GM12878 (cell line): ENCODE results near the gene LAMB1. TPM values are rescaled to one million over a fixed set of nuclear protein-coding genes. Genes with fewer than 3 reads are reported as not detected.

Source experiments
- ATAC-seq: fragments of 200-7000 bp; cut with Tn5 transposase; 3 replicates; pipeline ENCODE4 v1.9.1; 2020; ENCODE audit warnings: mild to moderate bottlenecking, moderate library complexity
- BruUV-seq: library from RNA; stranded (reverse); fragments of 400-500 nt; replicated peaks from 2 replicates; lab custom pipeline; 2021; lab: Mats Ljungman, UMichigan
- CTCF ChIA-PET: fragments of 300-600 bp; sonication (Branson Sonifier 250); formaldehyde crosslinking; extraction: SDS; loops from one replicate; lab custom pipeline; 2021; ENCODE audit warnings: inconsistent platforms; lab: Yijun Ruan, JAX
- POLR2A ChIA-PET: fragments of 350-600 bp; formaldehyde crosslinking; extraction: SDS; loops from one replicate; lab custom pipeline; 2021; ENCODE audit warnings: inconsistent platforms; lab: Charles Lee
- RAD21 ChIA-PET: fragments of 300-600 bp; sonication (Branson Sonifier 250); formaldehyde crosslinking; loops from one replicate; lab custom pipeline; 2023; ENCODE audit warnings: antibody characterized with exemption; ENCODE audit not compliant: unreplicated experiment; lab: Charles Lee
- SMC1A ChIA-PET: fragments of 300-600 bp; sonication (Branson Sonifier 250); formaldehyde crosslinking; loops from one replicate; lab custom pipeline; 2023; ENCODE audit not compliant: unreplicated experiment, uncharacterized antibody; lab: Charles Lee
- DNase-seq: peaks from one replicate; pipeline ENCODE4 v3.0.0-alpha.2; 2011; ENCODE audit warnings: low read depth, low spot score
- FAIRE-seq: peaks from 3 replicates; lab custom pipeline; 2011; peaks lifted over from hg19 to GRCh38; lab: Jason Lieb, UNC
- H2AFZ ChIP-seq: 2 replicates; pipeline ENCODE4 v1.6.0; 2011; ENCODE audit warnings: low read depth, low read length, control low read depth; ENCODE audit not compliant: control insufficient read depth
- H3K27ac ChIP-seq: 2 replicates; pipeline ENCODE4 v1.5.1; 2011; ENCODE audit warnings: control low read depth; ENCODE audit not compliant: control insufficient read depth, insufficient read depth
- H3K27me3 ChIP-seq, 2 experiments: replicated peaks in 1 of 2; 2 replicates each; pipeline versions ENCODE4 v1.6.0 to v1.6.1; 2011; ENCODE audit warnings: low read length in 1 of 2; ENCODE audit not compliant: control insufficient read depth in 2 of 2, insufficient read depth in 2 of 2
- H3K36me3 ChIP-seq, 2 experiments: 2 replicates each; pipeline ENCODE4 v1.5.1; 2011; ENCODE audit warnings: low read length in 1 of 2; ENCODE audit not compliant: control insufficient read depth in 2 of 2, insufficient read depth in 2 of 2
- H3K4me1 ChIP-seq: 2 replicates; pipeline ENCODE4 v1.6.1; 2011; ENCODE audit warnings: mild to moderate bottlenecking, low read length, moderate library complexity, mixed read lengths; ENCODE audit not compliant: control insufficient read depth, insufficient read depth
- H3K4me2 ChIP-seq: 2 replicates; pipeline ENCODE4 v1.6.0; 2011; ENCODE audit warnings: control low read depth; ENCODE audit not compliant: control insufficient read depth, insufficient read depth
- H3K4me3 ChIP-seq: fragments of 200-600 bp; sonication (generic); 2 replicates; pipeline ENCODE4 v1.5.1; 2016
- H3K79me2 ChIP-seq: 2 replicates; pipeline ENCODE4 v1.6.0; 2011; ENCODE audit warnings: low read length; ENCODE audit not compliant: control insufficient read depth, insufficient read depth
- H3K9ac ChIP-seq: 2 replicates; pipeline ENCODE4 v1.8.0; 2011; ENCODE audit warnings: low read length, control low read depth, mixed read lengths; ENCODE audit not compliant: control insufficient read depth, insufficient read depth
- H3K9me3 ChIP-seq: replicated peaks from 3 replicates; pipeline ENCODE4 v1.5.1; 2011; ENCODE audit warnings: mild to moderate bottlenecking, low read length; ENCODE audit not compliant: control insufficient read depth, insufficient read depth
- H4K20me1 ChIP-seq: 2 replicates; pipeline ENCODE4 v1.6.0; 2011; ENCODE audit not compliant: control insufficient read depth, insufficient read depth
- WGBS: methylation state at CpG from one replicate; pipeline ENCODE4 v1.1.6; 2016; ENCODE audit warnings: low lambda C conversion rate; ENCODE audit not compliant: insufficient replicate concordance, insufficient coverage; ENCODE audit errors: missing lambda C conversion rate; 5-methylcytosine and 5-hydroxymethylcytosine counted together
- in situ Hi-C: fragments of 300-500 bp; cut with MboI; formaldehyde crosslinking; loops from 9 replicates; pipeline ENCODE4 v1.14.3; 2018; ENCODE audit warnings: mixed read lengths
- intact Hi-C: fragments of 100-400 bp; cut with micrococcal nuclease; formaldehyde crosslinking; loops from one replicate; pipeline ENCODE4 v1.14.2; 2022; ENCODE audit not compliant: unreplicated experiment
- polyA plus RNA-seq, 11 experiments: library from polyadenylated mRNA; depleted of rRNA in 4 of 11; unstranded in 6 of 11; stranded (reverse) in 5 of 11; fragments of >200 nt; fragmentation: Nextera tagmentation in 4 of 11; fragmentation: Illumina TruSeq in 1 of 11; extraction: Ambion mirVana in 4 of 11; extraction: Trizol in 1 of 11; gene quantifications; 1 replicate in 1 of 11; 2 replicates in 10 of 11; pipeline versions ENCODE4 v1.2.1 to v1.2.3, GENCODE V29; 2011 to 2016; ENCODE audit warnings: inconsistent platforms in 2 of 11, missing spikeins in 2 of 11, low read depth in 1 of 11
- total RNA-seq, 4 experiments: library from RNA; depleted of rRNA in 3 of 4; stranded (reverse); fragments of >200 nt in 3 of 4; fragmentation: Illumina TruSeq in 1 of 4; extraction: Trizol in 1 of 4; gene quantifications; 2 replicates each; pipeline versions ENCODE4 v1.2.1 to v1.2.3, GENCODE V29; 2013 to 2021
- TF ChIP-seq, protein P1 (sequence below): fragments of 450-650 bp; formaldehyde crosslinking; IDR thresholded peaks from 2 replicates; pipeline ENCODE4 v1.4.0; 2020; ENCODE audit warnings: mild to moderate bottlenecking, moderate library complexity
- TF ChIP-seq, protein P2 (sequence below): IDR thresholded peaks from 2 replicates; pipeline ENCODE4 v1.6.1; 2011; ENCODE audit warnings: mild to moderate bottlenecking, low read depth, low read length, moderate library complexity; ENCODE audit not compliant: insufficient replicate concordance
- TF ChIP-seq, protein P3 (sequence below): fragments of 450-650 bp; IDR thresholded peaks from 2 replicates; pipeline ENCODE4 v1.6.1; 2018; ENCODE audit warnings: mild to moderate bottlenecking, low read depth, moderate library complexity; ENCODE audit not compliant: partially characterized antibody
- TF ChIP-seq, protein P4 (sequence below): fragments of 450-650 bp; IDR thresholded peaks from 2 replicates; pipeline ENCODE4 v1.6.1; 2017; ENCODE audit warnings: mild to moderate bottlenecking
- TF ChIP-seq, protein P5 (sequence below): fragments of 450-650 bp; IDR thresholded peaks from 2 replicates; pipeline ENCODE4 v1.6.1; 2016; ENCODE audit warnings: mild to moderate bottlenecking
- TF ChIP-seq, protein P6 (sequence below): fragments of 450-650 bp; IDR thresholded peaks from 2 replicates; pipeline ENCODE4 v1.6.1; 2018; ENCODE audit warnings: borderline replicate concordance, mild to moderate bottlenecking; ENCODE audit not compliant: partially characterized antibody

LAMB1 gene
- total and polyA plus RNA-seq, 10 of the 15 experiments (the other 5 are each of a cell fraction or from before 2014, with no cell fraction given) = 0.05 to 2.2 (median 1.2) TPM; not detected in 4

DNA sequence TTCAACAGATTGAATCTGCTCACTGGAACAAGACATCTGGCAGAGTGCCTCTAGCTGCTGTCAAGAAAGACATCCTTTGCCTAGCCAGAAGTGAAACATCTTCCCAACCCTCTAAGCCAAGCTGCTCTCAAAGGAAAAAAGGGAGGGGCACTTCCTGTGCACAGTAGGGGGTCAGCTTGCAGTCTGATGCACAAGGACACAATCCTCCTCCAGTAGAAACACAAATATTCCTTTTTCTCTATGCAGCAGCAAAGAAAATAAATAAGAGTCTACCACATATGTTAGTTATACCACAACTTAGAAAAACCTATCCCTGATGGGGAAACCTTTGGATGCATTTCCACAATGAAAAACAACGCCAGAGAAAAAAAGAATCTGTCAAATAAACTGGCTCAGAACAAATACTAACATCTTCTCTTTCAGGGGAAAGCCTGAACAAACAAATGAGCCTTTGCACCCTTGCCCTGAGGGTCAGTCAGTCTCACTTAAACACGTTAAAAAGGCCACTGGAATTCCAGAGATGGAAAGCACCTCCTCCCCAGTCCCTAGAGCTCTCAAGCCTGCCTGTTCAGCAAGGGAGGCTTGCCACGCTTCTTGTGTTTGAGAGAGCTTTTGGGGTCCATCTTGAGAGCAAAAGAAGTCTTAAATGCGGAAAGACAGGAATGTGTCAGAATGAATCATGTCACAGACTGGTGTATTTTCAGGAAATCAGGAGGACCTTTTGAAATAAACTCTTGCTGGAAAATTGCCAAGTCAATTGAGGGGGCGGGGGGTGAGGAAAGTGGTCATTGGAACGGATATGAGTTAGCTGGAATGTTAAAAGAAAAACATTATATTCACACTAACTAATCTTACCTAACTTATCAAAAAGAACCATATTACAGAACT, 7.5 kb downstream of the LAMB1 start:
- H3K27ac ChIP-seq = no peak overlapping the region
- no peak overlapping the region for H3K9ac ChIP-seq
- ATAC-seq (no peak), DNase-seq (no peak), FAIRE-seq (no peak)
- H3K36me3 ChIP-seq = no peaks in the 10 kb centered on the region
- no peak overlapping the region for H2AFZ ChIP-seq
- intact Hi-C loops (no loop called here), in situ Hi-C loops (no loop called here)
- ChIA-PET CTCF (no interaction called here), SMC1A (no interaction called here), POLR2A (no interaction called here), RAD21 (no interaction called here)
- H3K4me1 ChIP-seq = no peaks in the 10 kb centered on the region
- no TSS peak for BruUV-seq
- H3K4me2 ChIP-seq = no peak overlapping the region
- WGBS = 17% methylated on average over 6 of the region's 6 CpGs
- H3K27me3 ChIP-seq = peaks cover 0 to 3% of the 10 kb centered on the region in 2 experiments; a peak in 1 of 4 replicates
- H4K20me1 ChIP-seq = no peaks in the 10 kb centered on the region
- H3K79me2 ChIP-seq = no peaks in the 10 kb centered on the region
- no peak overlapping the region for H3K4me3 ChIP-seq
- no peaks in the 10 kb centered on the region for H3K9me3 ChIP-seq
- TF ChIP-seq, protein P1, sequence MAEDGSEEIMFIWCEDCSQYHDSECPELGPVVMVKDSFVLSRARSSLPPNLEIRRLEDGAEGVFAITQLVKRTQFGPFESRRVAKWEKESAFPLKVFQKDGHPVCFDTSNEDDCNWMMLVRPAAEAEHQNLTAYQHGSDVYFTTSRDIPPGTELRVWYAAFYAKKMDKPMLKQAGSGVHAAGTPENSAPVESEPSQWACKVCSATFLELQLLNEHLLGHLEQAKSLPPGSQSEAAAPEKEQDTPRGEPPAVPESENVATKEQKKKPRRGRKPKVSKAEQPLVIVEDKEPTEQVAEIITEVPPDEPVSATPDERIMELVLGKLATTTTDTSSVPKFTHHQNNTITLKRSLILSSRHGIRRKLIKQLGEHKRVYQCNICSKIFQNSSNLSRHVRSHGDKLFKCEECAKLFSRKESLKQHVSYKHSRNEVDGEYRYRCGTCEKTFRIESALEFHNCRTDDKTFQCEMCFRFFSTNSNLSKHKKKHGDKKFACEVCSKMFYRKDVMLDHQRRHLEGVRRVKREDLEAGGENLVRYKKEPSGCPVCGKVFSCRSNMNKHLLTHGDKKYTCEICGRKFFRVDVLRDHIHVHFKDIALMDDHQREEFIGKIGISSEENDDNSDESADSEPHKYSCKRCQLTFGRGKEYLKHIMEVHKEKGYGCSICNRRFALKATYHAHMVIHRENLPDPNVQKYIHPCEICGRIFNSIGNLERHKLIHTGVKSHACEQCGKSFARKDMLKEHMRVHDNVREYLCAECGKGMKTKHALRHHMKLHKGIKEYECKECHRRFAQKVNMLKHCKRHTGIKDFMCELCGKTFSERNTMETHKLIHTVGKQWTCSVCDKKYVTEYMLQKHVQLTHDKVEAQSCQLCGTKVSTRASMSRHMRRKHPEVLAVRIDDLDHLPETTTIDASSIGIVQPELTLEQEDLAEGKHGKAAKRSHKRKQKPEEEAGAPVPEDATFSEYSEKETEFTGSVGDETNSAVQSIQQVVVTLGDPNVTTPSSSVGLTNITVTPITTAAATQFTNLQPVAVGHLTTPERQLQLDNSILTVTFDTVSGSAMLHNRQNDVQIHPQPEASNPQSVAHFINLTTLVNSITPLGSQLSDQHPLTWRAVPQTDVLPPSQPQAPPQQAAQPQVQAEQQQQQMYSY = no peak
- TF ChIP-seq, protein P2, sequence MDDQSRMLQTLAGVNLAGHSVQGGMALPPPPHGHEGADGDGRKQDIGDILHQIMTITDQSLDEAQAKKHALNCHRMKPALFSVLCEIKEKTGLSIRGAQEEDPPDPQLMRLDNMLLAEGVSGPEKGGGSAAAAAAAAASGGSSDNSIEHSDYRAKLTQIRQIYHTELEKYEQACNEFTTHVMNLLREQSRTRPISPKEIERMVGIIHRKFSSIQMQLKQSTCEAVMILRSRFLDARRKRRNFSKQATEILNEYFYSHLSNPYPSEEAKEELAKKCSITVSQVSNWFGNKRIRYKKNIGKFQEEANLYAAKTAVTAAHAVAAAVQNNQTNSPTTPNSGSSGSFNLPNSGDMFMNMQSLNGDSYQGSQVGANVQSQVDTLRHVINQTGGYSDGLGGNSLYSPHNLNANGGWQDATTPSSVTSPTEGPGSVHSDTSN = no peak
- TF ChIP-seq, protein P3, sequence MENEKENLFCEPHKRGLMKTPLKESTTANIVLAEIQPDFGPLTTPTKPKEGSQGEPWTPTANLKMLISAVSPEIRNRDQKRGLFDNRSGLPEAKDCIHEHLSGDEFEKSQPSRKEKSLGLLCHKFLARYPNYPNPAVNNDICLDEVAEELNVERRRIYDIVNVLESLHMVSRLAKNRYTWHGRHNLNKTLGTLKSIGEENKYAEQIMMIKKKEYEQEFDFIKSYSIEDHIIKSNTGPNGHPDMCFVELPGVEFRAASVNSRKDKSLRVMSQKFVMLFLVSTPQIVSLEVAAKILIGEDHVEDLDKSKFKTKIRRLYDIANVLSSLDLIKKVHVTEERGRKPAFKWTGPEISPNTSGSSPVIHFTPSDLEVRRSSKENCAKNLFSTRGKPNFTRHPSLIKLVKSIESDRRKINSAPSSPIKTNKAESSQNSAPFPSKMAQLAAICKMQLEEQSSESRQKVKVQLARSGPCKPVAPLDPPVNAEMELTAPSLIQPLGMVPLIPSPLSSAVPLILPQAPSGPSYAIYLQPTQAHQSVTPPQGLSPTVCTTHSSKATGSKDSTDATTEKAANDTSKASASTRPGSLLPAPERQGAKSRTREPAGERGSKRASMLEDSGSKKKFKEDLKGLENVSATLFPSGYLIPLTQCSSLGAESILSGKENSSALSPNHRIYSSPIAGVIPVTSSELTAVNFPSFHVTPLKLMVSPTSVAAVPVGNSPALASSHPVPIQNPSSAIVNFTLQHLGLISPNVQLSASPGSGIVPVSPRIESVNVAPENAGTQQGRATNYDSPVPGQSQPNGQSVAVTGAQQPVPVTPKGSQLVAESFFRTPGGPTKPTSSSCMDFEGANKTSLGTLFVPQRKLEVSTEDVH = no peak
- TF ChIP-seq, protein P4, sequence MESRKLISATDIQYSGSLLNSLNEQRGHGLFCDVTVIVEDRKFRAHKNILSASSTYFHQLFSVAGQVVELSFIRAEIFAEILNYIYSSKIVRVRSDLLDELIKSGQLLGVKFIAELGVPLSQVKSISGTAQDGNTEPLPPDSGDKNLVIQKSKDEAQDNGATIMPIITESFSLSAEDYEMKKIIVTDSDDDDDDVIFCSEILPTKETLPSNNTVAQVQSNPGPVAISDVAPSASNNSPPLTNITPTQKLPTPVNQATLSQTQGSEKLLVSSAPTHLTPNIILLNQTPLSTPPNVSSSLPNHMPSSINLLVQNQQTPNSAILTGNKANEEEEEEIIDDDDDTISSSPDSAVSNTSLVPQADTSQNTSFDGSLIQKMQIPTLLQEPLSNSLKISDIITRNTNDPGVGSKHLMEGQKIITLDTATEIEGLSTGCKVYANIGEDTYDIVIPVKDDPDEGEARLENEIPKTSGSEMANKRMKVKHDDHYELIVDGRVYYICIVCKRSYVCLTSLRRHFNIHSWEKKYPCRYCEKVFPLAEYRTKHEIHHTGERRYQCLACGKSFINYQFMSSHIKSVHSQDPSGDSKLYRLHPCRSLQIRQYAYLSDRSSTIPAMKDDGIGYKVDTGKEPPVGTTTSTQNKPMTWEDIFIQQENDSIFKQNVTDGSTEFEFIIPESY = no peak
- TF ChIP-seq, protein P5, sequence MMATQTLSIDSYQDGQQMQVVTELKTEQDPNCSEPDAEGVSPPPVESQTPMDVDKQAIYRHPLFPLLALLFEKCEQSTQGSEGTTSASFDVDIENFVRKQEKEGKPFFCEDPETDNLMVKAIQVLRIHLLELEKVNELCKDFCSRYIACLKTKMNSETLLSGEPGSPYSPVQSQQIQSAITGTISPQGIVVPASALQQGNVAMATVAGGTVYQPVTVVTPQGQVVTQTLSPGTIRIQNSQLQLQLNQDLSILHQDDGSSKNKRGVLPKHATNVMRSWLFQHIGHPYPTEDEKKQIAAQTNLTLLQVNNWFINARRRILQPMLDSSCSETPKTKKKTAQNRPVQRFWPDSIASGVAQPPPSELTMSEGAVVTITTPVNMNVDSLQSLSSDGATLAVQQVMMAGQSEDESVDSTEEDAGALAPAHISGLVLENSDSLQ = no peak
- TF ChIP-seq, protein P6, sequence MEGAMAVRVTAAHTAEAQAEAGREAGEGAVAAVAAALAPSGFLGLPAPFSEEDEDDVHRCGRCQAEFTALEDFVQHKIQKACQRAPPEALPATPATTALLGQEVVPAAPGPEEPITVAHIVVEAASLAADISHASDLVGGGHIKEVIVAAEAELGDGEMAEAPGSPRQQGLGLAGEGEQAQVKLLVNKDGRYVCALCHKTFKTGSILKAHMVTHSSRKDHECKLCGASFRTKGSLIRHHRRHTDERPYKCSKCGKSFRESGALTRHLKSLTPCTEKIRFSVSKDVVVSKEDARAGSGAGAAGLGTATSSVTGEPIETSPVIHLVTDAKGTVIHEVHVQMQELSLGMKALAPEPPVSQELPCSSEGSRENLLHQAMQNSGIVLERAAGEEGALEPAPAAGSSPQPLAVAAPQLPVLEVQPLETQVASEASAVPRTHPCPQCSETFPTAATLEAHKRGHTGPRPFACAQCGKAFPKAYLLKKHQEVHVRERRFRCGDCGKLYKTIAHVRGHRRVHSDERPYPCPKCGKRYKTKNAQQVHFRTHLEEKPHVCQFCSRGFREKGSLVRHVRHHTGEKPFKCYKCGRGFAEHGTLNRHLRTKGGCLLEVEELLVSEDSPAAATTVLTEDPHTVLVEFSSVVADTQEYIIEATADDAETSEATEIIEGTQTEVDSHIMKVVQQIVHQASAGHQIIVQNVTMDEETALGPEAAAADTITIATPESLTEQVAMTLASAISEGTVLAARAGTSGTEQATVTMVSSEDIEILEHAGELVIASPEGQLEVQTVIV = no peak
